Skeletal muscle satellite cell (primary cell): ENCODE results near the gene MUC4.
"Not testable (repeated sequence)": the region's sequence is repeated elsewhere in the genome, so short reads cannot be mapped to it uniquely, and the experiment has no call there.

Source experiments
- H3K27me3 ChIP-seq: 2 replicates; pipeline ENCODE4 v1.7.0; 2013; ENCODE audit warnings: low read length; ENCODE audit not compliant: control insufficient read depth, insufficient read depth
- H3K36me3 ChIP-seq: 2 replicates; pipeline ENCODE4 v1.7.0; 2013; ENCODE audit warnings: mild to moderate bottlenecking, control low read depth, low read length; ENCODE audit not compliant: insufficient read depth
- H3K4me1 ChIP-seq: 2 replicates; pipeline ENCODE4 v1.7.0; 2013; ENCODE audit warnings: low read length; ENCODE audit not compliant: control insufficient read depth, insufficient read depth
- H3K4me2 ChIP-seq: 2 replicates; pipeline ENCODE4 v1.7.0; 2013; ENCODE audit warnings: mild to moderate bottlenecking, low read length
- H3K4me3 ChIP-seq: 2 replicates; pipeline ENCODE4 v1.7.0; 2013; ENCODE audit warnings: low read length
- H3K9ac ChIP-seq: 2 replicates; pipeline ENCODE4 v1.7.0; 2013; ENCODE audit warnings: mild to moderate bottlenecking, low read depth, low read length, moderate library complexity
- H3K9me3 ChIP-seq: replicated peaks from 2 replicates; pipeline ENCODE4 v1.7.0; 2013; ENCODE audit warnings: mild to moderate bottlenecking, control low read depth, low read length

MUC4 gene

DNA sequence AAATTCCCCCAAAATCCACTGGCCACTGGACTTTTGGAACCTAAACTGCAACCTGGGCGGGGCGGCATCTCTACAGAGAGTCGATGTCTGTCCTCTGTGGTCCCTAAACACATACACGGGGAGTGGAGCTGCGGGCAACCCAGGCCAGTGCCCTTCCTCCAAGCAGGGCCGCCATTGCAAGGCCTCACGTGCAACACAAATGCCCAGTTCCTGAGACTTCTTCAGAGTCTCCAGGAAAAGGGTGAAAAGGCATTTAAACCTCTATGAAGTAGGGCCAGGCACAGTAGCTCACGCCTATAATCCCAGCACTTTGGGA lies 4.9 kb downstream of the MUC4 start:
- H3K4me1 ChIP-seq = peaks cover 5% of the 10 kb centered on the region
- H3K36me3 ChIP-seq = no peaks in the 10 kb centered on the region
- H3K4me2 ChIP-seq = no peak overlapping the region
- H3K4me3 ChIP-seq = no peak overlapping the region
- no peak overlapping the region for H3K9ac ChIP-seq
- peaks cover 77% of the 10 kb centered on the region for H3K27me3 ChIP-seq
- H3K9me3 ChIP-seq = no peaks in the 10 kb centered on the region

DNA sequence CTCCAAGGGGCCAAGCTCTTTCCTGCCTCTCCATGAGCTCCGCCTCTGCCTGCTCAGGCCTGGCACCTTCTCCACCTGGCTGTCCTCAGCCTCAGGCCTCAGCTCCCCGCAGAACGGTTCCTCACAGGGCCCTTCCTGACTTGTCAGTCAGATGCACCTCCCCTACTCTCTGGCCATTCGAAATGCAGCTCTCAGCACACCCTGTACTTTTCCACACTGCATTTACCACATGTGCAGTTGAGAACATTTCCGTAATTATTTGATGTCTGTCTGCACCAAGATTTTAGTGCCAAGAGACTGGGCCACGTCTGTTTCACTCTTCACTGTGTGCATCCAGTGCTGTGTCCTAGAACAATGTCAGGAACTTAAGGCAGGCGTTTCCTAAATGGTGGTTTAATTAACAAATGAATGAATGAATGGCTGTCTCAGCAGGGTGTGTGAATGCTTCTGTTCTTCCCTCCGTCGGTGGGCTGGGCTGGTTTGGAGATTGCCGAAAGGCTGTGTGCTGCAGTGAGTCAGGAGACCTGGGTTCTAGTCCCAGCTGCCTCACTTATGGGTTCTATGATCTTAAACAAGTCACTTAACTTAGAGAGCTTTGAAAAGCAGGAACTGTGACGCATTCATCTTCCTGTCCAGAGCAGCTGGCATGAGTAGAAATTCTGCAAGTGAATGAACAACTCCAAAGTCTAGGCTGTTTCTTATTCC lies 5.4 kb downstream of the MUC4 start:
- Histone ChIP-seq H3K9ac (no peak overlapping the region), H3K27me3 (peaks cover 77% of the 10 kb centered on the region), H3K36me3 (no peaks in the 10 kb centered on the region), H3K4me1 (peaks cover 5% of the 10 kb centered on the region), H3K4me3 (no peak overlapping the region), H3K4me2 (no peak overlapping the region), H3K9me3 (no peaks in the 10 kb centered on the region)

DNA sequence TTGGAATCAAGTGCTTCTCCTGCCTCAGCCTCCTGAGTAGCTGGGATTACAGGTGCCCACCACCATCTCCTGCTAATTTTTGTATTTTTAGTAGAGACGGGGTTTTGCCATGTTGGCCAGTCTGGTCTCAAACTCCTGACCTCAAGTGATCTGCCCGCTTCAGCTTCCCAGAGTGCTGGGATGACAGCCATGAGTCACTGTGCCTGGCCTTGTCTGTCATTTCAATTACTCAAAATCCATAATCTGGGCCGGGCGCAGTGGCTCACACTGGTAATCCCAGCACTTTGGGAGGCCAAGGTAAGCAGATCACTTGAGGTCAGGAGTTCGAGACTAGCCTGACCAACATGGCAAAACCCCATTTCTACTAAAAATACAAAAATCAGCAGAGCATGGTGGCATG lies 6.1 kb downstream of the MUC4 start:
- not testable (repeated sequence) for H3K4me1 ChIP-seq, H3K4me2 ChIP-seq, H3K36me3 ChIP-seq, H3K4me3 ChIP-seq, H3K9ac ChIP-seq, H3K9me3 ChIP-seq
- H3K27me3 ChIP-seq = peaks cover 81% of the 10 kb centered on the region

DNA sequence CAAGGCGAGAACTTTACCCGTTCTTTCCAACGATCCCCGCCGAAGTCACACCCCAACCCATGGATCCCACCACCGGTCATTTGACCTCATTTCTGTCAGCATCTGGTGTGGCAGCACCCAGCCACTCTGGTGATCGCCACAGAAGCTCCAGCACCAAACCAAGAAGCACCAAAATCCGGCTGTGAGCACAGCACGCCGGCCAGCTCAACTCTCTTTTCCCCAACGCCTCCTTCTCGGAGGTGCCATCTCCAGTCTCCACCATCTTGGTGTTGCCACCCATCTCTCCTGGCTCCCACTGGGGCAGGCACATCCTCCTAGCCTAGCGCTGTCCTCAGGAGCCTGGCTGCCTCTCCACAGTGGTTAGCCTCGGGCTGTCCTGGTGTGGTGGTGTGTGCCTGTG lies 6.5 kb downstream of the MUC4 start:
- Histone ChIP-seq H3K36me3 (no peaks in the 10 kb centered on the region), H3K9ac (no peak overlapping the region), H3K4me3 (no peak overlapping the region), H3K4me2 (no peak overlapping the region), H3K27me3 (peaks cover 82% of the 10 kb centered on the region), H3K4me1 (peaks cover 5% of the 10 kb centered on the region), H3K9me3 (no peaks in the 10 kb centered on the region)

DNA sequence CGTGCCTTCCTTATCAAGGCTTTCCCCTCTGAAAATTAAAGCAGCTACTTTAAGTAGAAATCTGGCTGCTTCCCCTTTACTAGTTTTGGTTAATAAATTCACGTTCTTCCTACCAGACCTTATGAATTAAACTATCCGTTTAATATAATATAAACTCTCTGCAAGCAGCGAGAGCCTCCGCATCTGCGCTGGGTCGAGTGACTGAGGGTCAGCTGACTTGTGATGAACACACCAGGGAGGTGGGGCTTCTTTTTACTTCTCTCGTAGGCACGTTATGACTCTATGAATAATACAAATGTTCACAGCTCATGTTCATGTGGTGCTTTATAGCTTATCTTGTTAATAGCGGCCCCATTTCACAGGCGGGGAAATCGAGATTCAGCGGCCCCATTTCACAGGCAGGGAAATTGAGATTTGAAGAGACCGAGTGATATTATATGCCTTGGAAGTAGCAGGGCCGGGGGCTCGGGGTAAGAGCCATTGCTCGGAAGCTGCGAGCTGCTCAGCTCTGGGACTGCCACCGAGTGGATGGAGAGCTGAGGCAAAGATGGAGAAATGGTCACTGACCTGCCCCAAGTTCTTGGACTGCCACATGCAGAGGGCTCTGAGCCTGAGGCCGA lies 8.3 kb downstream of the MUC4 start:
- H3K9ac ChIP-seq = no peak overlapping the region
- no peaks in the 10 kb centered on the region for H3K4me1 ChIP-seq
- H3K4me2 ChIP-seq = no peak overlapping the region
- no peaks in the 10 kb centered on the region for H3K36me3 ChIP-seq
- H3K9me3 ChIP-seq = no peaks in the 10 kb centered on the region
- H3K4me3 ChIP-seq = no peak overlapping the region
- peaks cover 74% of the 10 kb centered on the region for H3K27me3 ChIP-seq

DNA sequence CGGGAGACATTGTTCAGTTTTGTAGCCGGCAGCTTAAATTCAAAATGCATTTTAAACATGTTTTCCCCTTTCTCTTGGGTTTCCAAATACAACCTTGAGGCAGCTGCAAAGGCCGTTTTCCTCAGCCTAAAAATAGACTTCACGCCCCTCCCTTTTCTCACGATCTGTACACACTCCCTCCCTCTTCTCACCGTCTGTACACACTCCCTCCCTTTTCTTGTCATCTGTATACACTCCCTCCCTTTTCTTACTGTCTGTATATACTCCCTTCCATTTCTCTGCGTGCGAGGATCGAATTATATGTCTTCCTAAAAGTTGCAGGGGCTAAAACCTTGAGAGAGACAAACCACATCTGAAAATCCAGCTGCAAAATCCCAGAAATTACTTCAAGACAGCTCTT lies 8.9 kb downstream of the MUC4 start:
- no peak overlapping the region for H3K4me2 ChIP-seq
- H3K4me1 ChIP-seq = no peaks in the 10 kb centered on the region
- H3K9ac ChIP-seq = no peak overlapping the region
- H3K36me3 ChIP-seq = no peaks in the 10 kb centered on the region
- no peaks in the 10 kb centered on the region for H3K9me3 ChIP-seq
- H3K4me3 ChIP-seq = no peak overlapping the region
- peaks cover 70% of the 10 kb centered on the region for H3K27me3 ChIP-seq

DNA sequence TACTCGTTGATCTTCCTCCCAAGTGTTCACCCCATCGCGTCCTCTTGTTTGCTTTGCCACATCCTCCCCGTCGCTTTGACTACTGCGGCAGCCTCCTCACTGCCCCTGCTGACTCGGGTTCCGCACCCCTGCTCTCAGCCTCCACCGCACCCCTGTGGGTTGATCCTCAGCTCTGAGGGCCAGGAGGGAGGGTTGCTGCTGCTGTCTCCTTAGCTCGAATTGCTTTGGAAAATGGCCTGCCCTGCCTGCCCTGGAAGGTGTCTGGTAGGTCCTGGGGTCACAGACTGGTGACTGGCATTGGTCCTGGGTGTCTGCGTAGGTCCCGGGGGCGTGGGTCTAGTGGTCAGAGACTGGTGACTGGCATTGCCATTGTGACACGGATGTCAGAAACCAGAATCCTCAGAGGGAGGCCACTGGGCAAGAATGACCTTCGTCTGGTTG lies 9.4 kb downstream of the MUC4 start:
- Histone ChIP-seq H3K9ac (no peak overlapping the region), H3K36me3 (no peaks in the 10 kb centered on the region), H3K4me1 (no peaks in the 10 kb centered on the region), H3K4me2 (no peak overlapping the region), H3K9me3 (no peaks in the 10 kb centered on the region), H3K27me3 (peaks cover 65% of the 10 kb centered on the region), H3K4me3 (no peak overlapping the region)

DNA sequence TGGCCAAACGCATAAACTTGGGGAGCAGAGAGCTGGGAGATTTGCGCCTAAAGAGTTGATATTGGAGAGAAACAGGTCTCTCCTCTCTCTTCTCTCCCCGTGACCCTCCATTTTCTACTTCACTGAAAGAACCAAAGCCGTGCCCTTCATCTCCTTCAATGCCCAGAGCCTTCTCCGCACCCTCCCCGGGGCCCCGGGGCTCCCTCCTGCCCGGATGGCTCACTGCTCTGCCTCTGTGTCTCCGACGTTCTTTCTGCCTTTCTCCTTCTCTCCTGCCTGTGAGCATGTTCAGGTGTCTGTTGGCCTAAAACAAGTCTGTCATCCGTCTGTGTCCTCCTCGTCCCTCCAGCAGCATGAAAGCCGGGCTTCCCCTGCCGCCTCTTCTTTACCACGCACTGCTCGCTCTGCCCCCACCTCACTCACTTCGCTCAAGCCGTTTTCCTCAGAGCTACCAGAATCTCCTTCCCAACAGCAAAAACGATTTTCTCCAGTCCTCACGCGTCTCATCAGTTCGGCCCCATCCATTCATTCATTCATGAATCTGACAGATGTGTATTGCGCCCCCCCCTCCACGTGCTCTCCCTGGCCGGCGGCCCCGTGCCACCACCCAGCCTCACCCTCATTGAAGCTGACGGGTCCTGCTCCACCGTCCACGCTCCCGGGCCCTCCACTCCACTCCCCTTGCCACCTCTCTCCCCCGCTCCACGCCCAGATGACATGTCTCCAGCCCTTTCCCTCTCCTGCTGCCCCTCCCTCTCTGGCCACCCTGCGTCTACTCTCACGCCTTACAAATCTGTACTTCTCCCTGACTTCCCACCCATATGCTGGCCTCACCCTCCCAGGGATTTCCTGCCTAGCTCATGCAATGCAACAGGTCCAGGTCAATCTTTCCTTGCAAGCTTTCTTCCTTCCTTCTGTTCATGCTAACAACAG lies 10.2 kb downstream of the MUC4 start:
- H3K36me3 ChIP-seq = no peaks in the 10 kb centered on the region
- no peaks in the 10 kb centered on the region for H3K9me3 ChIP-seq
- no peak overlapping the region for H3K4me3 ChIP-seq
- H3K4me1 ChIP-seq = no peaks in the 10 kb centered on the region
- H3K27me3 ChIP-seq = peaks cover 59% of the 10 kb centered on the region
- no peak overlapping the region for H3K4me2 ChIP-seq
- H3K9ac ChIP-seq = no peak overlapping the region

DNA sequence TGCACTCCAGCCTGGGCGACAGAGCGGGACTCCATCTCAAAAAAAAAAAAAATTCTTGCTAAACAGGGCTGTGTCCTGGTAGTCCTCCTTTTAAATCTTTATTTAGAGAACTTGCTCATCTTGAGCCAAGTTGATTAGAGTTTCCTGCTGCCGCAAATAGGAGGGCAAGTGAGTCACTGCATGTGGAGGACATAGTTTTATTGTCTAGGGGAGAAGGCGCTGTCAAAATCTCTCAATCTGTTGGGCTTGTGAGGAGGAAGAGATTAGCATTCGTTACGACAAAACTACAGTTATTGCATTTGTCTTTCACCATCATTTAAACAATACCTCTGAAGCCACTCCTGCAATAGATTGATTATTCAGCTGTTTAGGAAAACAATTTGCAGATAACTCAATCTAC lies 11.5 kb downstream of the MUC4 start:
- H3K9me3 ChIP-seq = no peaks in the 10 kb centered on the region
- peaks cover 55% of the 10 kb centered on the region for H3K27me3 ChIP-seq
- no peak overlapping the region for H3K9ac ChIP-seq
- H3K36me3 ChIP-seq = no peaks in the 10 kb centered on the region
- H3K4me1 ChIP-seq = no peaks in the 10 kb centered on the region
- no peak overlapping the region for H3K4me2 ChIP-seq
- H3K4me3 ChIP-seq = no peak overlapping the region

DNA sequence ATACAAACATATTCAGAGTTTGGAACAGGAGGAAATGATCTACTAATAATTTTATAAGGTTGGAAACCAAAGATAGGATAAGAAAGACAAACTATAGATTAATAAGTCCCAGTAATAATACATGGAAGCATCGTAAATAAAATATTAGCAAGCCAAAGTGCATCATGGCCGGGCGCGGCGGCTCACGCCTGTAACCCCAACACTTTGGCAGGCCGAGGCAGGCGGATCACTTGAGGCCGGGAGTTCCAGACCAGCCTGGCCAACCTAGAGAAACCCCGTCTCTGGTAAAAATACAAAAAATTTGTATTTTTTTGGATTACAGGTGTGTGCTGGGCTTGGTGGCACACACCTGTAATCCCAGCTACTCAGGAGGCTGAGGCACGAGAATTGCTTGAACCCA lies 14.9 kb downstream of the MUC4 start:
- no peak overlapping the region for H3K4me3 ChIP-seq
- no peak overlapping the region for H3K4me2 ChIP-seq
- H3K4me1 ChIP-seq = no peaks in the 10 kb centered on the region
- H3K9me3 ChIP-seq = no peaks in the 10 kb centered on the region
- H3K27me3 ChIP-seq = peaks cover 33% of the 10 kb centered on the region
- H3K9ac ChIP-seq = no peak overlapping the region
- no peaks in the 10 kb centered on the region for H3K36me3 ChIP-seq

DNA sequence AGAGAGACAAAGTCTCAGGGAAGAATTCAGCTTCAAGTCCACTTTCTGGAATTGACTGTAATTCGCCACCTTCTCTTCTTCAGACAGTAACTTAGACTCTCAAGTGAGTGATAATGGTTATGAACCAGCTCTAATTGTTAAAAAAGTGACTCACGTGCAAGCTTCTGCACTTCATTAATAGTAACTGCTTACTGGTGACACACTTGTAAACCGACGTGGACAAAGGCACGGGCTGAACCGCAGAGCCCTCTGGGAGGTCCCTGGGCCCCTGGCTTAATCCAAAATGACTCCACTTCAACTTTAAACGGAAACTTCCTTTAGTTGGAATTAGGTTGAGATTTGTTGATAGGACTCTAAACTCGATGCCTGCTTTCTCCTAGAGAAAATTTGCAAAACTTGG lies 17.0 kb downstream of the MUC4 start:
- H3K4me1 ChIP-seq = no peaks in the 10 kb centered on the region
- H3K9ac ChIP-seq = no peak overlapping the region
- H3K4me3 ChIP-seq = no peak overlapping the region
- no peaks in the 10 kb centered on the region for H3K9me3 ChIP-seq
- H3K4me2 ChIP-seq = no peak overlapping the region
- H3K36me3 ChIP-seq = no peaks in the 10 kb centered on the region
- peaks cover 28% of the 10 kb centered on the region for H3K27me3 ChIP-seq
